MG63 (cell line): ENCODE results near the gene SEPTIN2. TPM values are rescaled to one million over a fixed set of nuclear protein-coding genes. Genes with fewer than 3 reads are reported as not detected.
"Not testable (repeated sequence)": the region's sequence is repeated elsewhere in the genome, so short reads cannot be mapped to it uniquely, and the experiment has no call there.

ENCODE experiments used
- DNase-seq: peaks from one replicate; pipeline ENCODE4 v3.0.0-alpha.2; 2020
- H3K27me3 ChIP-seq: fragments of 250-450 bp; sonication (Bioruptor Pico); 2 replicates; pipeline ENCODE4 v1.5.1; 2020; ENCODE audit warnings: mild to moderate bottlenecking, moderate library complexity
- H3K36me3 ChIP-seq: fragments of 250-450 bp; sonication (Bioruptor Pico); 2 replicates; pipeline ENCODE4 v1.5.1; 2020; ENCODE audit warnings: mild to moderate bottlenecking, moderate library complexity
- H3K4me3 ChIP-seq: fragments of 250-450 bp; sonication (Bioruptor Pico); 2 replicates; pipeline ENCODE4 v1.5.1; 2020; ENCODE audit warnings: mild to moderate bottlenecking, moderate library complexity
- H3K9me3 ChIP-seq: fragments of 250-450 bp; sonication (Bioruptor Pico); 2 replicates; pipeline ENCODE4 v1.5.1; 2020; ENCODE audit warnings: mild to moderate bottlenecking, moderate library complexity
- total RNA-seq: library from RNA; depleted of rRNA; stranded (reverse); fragments of >200 nt; shearing (Covaris generic); gene quantifications from 2 replicates; pipeline ENCODE4 v1.2.3, GENCODE V29; 2014; ENCODE audit warnings: low replicate concordance

The SEPTIN2 gene
- total RNA-seq, 1 experiment from 2014 or later, result 348 TPM

DNA sequence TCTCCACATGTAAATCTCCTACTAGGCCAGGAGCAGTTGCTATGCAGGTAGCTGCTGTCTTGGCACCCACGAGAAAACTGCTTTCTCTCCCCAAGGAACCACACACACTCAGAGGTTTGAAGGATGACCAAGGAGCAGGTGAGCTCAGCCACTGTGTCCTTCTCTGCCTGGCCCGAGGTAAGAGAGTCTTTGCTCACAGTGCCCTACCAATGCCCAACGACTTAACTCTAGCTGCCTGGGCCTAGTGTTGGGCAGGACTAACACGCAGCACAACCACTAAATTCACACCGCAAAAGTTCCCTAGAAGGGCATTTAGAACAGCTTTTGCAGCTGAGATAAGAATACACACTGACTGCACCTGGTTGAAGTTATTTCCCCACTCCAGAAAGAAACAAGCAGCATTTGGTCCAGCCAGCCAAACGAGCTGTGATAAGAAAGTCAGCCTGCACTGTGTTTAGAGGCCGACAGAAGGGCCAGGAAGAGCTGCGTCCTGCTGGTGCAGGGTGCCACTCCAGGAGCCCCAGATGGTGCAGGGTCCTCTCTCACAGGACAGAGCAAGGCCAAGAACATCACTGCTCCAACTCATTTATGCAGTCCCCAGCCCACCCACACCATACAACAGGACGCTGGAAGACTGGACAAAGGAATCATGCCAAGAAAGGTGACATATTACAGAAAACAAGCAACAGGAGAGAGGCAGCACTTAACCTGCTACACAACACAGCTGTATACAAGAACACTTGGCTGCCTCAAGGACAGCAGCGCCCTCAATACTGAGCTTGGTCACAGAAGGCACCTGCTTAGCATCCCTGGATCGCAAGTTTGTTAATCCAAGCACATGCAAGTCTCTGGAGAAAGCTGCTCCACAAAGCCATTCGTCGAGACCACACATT lies 12.7 kb upstream of the SEPTIN2 start:
- DNase-seq, result no peak
- Histone ChIP-seq H3K4me3 (no peak overlapping the region), H3K36me3 (peaks cover 6% of the 10 kb centered on the region), H3K27me3 (no peaks in the 10 kb centered on the region), H3K9me3 (no peaks in the 10 kb centered on the region)

DNA sequence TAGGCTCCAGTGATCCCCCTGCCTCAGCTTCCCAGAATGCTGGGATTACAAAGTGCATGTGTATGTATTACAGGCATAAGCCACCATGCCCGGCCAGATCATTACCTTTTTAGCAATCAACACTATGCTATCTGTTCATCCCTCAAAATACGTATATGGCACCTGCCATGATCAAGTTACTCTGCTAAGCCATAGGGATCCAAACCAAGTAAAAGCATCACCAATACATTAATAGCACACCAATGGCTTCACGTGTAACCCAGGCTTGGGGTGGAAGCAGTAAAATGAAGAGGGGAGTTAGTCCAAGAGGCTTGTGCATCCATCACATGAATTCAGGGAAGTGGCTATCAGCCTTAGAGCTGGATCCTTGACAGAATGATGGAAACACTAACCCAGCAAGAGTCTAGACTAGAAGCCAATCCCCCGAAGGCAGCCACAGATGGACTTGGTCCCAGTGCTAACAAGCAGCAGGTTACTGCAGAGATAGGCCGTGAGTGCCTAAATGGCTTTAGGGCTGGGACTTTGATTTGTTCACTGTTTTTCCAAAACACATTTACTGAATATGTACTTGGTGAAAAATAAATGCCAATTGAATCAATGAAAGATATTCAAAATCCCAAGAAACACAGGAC lies 11.6 kb upstream of the SEPTIN2 start:
- H3K36me3 ChIP-seq, result peaks cover 16% of the 10 kb centered on the region
- H3K4me3 ChIP-seq, result no peak overlapping the region
- H3K27me3 ChIP-seq, result no peaks in the 10 kb centered on the region
- H3K9me3 ChIP-seq, result no peaks in the 10 kb centered on the region
- DNase-seq, result no peak

DNA sequence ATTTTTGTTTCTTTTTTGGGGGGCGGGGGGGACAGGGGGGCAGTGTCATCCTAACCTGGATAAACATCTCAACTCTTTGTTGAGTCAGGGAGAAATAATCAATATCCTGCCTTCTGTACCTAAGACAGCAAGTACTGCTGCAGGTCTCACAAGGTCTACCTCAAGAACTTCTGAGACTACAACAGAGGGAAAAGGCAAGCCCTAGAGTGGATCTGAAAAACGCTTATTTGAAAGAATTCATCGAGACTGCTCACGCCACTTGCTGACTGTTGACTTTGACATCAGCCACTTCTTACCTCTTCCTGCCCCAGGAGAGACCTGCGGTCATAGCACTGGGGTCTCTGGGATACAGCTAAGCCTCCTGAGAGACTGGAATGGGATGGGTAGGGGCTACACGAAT lies 8.7 kb upstream of the SEPTIN2 start:
- Histone ChIP-seq H3K4me3 (no peak overlapping the region), H3K36me3 (peaks cover 19% of the 10 kb centered on the region), H3K27me3 (no peaks in the 10 kb centered on the region), H3K9me3 (no peaks in the 10 kb centered on the region)
- no peak for DNase-seq

DNA sequence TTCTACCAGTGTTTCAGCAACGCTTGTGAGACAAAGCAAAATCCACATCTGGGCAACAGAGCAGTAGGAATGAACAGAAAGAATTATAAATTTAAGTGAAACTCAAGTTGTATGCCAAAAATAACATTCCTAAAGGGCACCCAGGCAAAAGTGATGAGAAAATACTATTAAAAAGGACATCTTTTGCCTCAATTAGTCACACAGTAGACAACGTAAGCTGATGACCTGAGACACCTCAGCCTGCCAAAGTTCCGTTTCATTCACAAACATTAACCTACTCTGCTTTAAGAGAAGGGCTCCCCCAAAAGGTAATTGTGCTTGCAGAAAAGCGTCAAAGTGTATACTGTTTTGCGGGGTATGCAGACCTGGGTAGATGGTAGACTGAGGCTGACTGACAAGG lies 7.5 kb upstream of the SEPTIN2 start:
- H3K9me3 ChIP-seq, result no peaks in the 10 kb centered on the region
- DNase-seq, result no peak
- no peaks in the 10 kb centered on the region for H3K27me3 ChIP-seq
- H3K36me3 ChIP-seq, result peaks cover 25% of the 10 kb centered on the region
- H3K4me3 ChIP-seq, result no peak overlapping the region

DNA sequence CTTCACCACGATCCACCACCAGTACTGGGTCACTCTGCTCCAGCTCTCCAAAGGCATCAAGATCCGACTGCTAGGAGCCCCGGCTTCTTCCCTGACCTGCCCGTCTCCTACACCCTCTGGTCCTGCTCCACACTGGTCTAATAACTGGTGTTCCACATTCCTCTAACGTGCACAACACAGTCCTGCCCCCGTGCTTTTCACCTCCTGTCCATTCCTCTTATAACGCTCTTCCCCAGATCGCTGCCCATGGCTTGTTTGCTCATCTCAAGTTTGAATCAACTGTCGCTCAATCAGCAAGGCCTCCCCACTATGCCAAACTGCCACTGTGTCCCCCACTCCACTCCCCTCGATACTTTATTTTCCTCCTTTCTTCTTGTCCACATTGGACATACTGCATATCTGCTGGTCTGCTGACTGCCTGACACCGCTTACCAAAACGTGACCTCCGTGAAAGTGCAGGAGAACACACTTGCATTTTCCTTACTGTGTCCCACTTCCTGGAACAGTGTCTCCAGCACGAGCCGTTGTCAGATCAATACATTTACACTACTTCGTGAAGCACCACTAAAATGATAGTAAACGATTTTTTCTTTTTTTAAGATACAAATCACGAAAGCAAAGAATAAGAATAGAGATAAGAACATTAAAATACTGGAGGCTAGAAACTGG lies 6.8 kb upstream of the SEPTIN2 start:
- H3K4me3 ChIP-seq, result no peak overlapping the region
- no peaks in the 10 kb centered on the region for H3K27me3 ChIP-seq
- H3K36me3 ChIP-seq, result peaks cover 26% of the 10 kb centered on the region
- no peaks in the 10 kb centered on the region for H3K9me3 ChIP-seq
- no peak for DNase-seq

DNA sequence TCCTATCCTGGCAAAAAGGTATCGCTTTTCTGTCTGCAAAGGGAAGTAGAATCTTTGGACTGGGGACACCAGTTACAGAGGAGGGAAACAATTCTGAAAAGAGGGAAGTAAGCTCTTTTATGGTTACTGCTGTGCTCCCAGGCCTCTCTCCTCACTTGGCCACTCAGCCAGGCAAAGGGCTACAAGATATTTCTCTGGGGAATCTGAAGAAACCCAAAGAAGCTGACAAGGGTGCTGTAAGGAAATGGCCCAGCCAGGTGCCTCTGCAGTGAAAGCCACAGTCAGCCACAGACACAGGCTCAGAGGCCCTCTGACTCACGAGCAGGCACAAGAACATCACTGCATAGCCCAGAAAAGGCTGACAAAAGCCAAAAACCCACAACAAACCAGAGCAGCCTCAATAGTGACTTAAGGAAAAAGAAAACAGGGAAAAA lies 6.0 kb upstream of the SEPTIN2 start:
- H3K4me3 ChIP-seq, result no peak overlapping the region
- H3K27me3 ChIP-seq, result no peaks in the 10 kb centered on the region
- H3K36me3 ChIP-seq, result peaks cover 30% of the 10 kb centered on the region
- no peaks in the 10 kb centered on the region for H3K9me3 ChIP-seq
- DNase-seq, result peak; percentile 48

DNA sequence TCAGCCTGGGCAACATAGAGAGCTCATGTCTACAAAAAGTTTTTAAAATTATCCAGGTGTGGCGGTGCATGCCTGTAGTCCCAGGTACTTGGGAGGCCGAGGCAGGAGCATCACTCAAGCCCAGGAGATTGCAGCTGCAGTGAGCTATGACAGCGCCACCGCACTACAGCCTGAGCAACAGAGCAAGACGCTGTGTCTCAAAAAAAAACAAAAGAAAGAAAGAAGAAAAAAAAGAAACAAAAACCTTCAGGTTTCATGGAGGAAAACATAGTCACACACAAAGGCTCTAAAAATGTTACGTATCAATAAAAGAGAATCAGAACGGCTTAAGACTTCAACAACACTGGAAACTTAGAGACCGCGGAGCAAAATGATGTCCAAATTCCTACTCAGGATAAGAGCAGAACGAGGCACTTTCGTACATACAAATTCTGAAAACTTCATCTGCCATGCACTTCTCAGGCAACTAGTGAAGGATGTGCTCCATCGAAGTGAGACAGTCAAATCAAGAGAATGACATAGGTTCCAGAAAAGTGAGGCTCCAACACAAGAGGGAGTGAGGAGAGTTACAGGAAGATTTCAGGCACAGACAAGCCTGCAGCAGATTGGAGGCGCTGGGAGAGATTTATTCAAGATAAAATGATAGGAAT lies 4.7 kb upstream of the SEPTIN2 start:
- H3K36me3 ChIP-seq, result peaks cover 31% of the 10 kb centered on the region
- DNase-seq, result no peak

DNA sequence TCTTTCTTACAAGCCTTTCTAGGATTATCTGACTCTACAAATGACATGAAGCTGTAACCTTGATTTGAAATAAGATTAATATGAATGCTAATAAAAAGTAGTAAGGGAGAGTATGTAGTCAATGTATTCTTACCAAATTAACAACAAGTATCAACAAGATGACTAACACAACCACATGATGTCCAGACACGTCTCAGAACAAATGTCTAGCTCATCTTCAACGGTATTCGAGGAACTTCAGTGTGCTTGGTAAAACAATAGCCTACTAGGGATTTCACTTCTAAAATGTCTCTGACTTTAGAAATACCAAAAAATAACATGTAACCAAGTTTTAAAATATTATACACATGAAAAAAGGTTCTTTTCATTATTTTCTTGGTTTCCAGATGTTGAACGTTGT lies 3.6 kb upstream of the SEPTIN2 start:
- Histone ChIP-seq H3K4me3 (no peak overlapping the region), H3K27me3 (no peaks in the 10 kb centered on the region), H3K9me3 (no peaks in the 10 kb centered on the region), H3K36me3 (peaks cover 42% of the 10 kb centered on the region)
- DNase-seq, result no peak

More for the DNA sequence above, 4.7 kb upstream of the SEPTIN2 start:
- no peaks in the 10 kb centered on the region for H3K9me3 ChIP-seq
- H3K4me3 ChIP-seq, result no peak overlapping the region
- no peaks in the 10 kb centered on the region for H3K27me3 ChIP-seq

DNA sequence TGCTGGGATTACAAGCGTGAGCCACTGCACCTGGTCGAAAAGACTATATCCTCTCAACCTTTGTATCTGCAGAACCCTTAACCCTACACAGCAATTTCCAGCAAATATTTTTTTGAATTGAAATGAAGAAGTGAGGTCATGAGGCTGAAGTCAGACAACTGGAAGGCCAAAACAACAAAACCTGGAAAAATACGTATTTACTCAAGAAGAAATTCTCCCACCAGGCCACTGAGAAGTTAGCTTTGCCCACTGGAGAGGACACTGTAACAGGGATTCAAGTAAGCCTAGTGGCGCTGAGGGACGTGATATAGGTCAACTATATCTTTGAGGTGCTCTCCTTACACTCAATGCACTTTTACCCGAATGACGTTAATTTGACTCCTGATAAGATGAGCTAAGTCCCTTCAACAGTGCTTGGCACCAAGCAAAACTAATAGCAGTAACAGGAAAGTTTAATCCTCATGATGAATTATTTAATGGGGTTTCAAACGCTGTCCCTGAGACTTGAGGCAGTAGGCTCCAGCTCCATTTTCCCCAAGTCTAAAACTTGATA lies 2.1 kb upstream of the SEPTIN2 start:
- Histone ChIP-seq H3K4me3 (peak overlapping the region; percentile 91), H3K9me3 (no peaks in the 10 kb centered on the region)
- DNase-seq, result no peak

DNA sequence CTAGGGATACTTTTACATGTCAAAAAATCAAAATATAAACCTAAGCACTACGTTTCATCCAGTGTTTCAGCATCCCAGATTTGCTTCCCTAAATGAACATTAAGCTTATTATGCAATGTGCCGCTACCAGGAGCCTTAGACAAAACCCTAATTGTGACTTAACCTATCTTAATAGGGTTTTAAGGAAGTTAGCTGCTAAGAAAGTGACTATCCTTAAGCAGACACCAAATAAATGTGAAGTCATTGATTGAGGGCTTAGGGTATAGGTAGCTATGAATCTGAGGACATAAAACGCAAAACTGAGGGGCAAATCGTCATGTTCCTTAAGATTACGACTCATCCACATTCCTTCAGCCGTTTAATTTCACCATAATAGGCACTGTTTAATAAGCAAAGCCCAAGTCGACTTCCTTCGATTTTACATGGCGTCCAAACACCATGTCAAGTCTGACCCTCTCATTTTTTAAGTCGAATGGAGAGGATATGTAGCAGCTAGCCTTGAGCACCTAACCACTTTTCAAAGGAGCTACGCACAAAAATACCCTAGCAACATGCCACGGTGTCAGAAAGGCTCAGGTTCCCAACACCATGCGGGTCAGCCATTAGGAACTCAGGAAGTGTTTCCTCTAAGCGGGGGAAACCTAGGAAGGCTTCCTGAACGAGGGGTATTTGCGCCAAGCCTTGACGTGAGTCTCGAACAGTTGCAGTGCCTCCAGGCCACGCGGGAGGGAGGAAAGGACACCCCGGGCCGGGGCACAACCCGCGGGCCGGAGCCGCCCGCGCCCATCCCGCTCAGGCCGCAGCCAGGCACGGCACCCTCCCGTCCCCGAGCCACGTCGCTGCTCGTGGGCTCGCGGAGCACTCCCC lies 1.3 kb upstream of the SEPTIN2 start:
- Histone ChIP-seq H3K9me3 (no peaks in the 10 kb centered on the region), H3K4me3 (peak overlapping the region; percentile 91), H3K27me3 (no peaks in the 10 kb centered on the region), H3K36me3 (peaks cover 41% of the 10 kb centered on the region)
- no peak for DNase-seq

More for the DNA sequence above, 2.1 kb upstream of the SEPTIN2 start:
- peaks cover 41% of the 10 kb centered on the region for H3K36me3 ChIP-seq
- no peaks in the 10 kb centered on the region for H3K27me3 ChIP-seq

DNA sequence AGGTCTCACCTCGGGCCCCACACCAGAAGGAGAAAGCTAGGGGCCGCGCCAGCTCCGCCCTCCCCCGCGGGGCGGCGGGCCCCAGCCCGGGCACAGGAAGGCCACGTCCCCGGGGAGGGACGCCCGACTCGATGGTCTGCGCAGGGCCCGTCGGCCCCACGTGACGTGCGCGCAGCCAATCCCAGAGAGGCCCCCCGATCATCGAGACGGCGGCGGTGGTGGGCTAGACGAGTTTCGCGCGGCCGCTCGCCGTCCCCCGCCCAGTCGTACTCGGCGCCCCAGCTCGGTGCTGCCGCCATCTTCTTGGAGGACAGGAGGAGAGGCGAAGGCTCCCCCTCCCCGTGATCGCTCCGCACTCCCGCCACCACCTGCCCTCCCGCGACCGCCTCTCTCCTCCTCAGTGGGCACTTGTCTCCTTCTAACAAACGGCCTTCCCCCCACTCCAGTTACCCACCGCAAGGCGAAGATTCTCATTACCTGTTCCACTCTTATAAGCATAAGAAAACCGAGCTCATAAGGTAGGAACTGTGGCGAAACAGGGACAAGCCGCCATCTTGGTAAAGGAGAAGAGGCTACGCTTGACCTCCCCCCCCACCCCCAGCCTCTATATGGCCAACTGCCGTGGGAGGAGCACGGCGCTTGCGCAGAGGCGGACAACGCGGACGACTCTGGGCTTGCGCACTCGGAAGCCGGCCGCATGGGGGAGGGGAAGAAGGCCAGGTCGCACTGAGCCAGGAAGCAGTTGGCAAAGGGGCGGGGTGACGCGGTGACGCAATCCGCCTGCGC lies 439 bp upstream of the SEPTIN2 start, which contains the start of gene HDLBP:
Gene HDLBP (minus strand): TSS at position 580 of the 786 bp plus-strand sequence. CDS start 48,803 bp downstream, outside the sequence.
- H3K27me3 ChIP-seq, result no peaks in the 10 kb centered on the region

DNA sequence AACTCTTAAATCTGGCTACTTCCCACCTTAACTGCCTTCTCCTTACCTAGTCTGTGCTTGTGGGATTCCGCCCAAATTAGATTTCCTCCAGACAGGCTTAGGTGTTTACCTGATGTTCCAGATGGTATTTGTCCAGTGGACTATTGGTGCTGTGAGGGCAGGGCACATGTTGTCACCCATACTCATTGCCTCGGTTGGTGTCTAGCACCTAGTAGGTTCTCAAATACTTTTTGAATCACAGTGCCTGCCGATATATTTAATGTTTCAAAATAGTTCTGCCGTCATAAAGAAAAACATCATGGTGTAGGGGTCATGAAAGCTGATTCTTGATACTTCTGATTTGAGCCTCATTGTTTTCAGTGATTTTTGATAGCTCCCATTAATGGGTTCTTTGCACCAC lies 1.1 kb downstream of the SEPTIN2 start:
- Histone ChIP-seq H3K4me3 (peak overlapping the region; percentile 91), H3K36me3 (peaks cover 60% of the 10 kb centered on the region), H3K27me3 (no peaks in the 10 kb centered on the region), H3K9me3 (no peaks in the 10 kb centered on the region)
- no peak for DNase-seq

More for the DNA sequence above, 439 bp upstream of the SEPTIN2 start, which contains the start of gene HDLBP:
- H3K4me3 ChIP-seq, result peak within 1 kb of the TSS; percentile 91
- H3K36me3 ChIP-seq, result peaks cover 49% of the 10 kb centered on the region
- no peaks in the 10 kb centered on the region for H3K9me3 ChIP-seq
- DNase-seq, result peak; percentile 97

DNA sequence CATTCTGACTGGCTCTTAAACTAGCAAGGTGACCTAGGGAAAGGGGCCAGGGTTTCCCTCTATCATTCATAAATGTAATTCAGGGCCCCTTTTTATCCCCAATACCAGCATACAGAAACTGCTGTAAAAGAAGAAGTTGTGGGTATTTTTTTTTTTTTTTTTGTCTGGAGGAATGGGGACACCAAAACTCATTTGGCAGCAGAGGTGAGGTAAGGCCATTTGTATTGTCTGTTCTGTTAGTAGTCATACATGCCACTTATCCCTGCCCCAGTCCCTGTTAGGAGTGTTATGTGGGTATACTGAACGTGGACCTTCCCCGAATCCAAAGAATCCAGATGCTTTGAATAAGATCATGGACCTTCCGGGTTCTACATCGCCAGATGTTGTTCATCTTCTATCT lies 1.7 kb downstream of the SEPTIN2 start:
- peak overlapping the region; percentile 91 for H3K4me3 ChIP-seq
- no peaks in the 10 kb centered on the region for H3K27me3 ChIP-seq
- DNase-seq, result no peak
- no peaks in the 10 kb centered on the region for H3K9me3 ChIP-seq
- H3K36me3 ChIP-seq, result peaks cover 64% of the 10 kb centered on the region

DNA sequence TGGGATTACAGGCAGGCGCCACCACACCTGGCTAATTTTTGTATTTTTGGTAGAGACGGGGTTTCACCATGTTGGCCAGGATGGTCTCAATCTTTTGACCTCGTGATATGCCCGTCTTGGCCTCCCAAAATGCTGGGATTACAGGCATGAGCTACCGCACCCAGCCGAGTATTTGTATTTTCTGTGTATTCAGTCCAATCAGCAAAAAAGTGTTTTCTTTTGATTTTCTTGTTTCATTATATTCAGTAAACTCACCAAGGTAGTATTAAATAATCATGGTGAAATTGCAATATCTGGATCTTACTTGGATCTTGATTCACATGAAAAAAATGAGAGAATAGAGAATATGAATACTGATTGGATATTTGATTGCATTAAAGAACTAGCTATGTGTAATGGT lies 3.1 kb downstream of the SEPTIN2 start:
- H3K9me3 ChIP-seq, DNase-seq, H3K27me3 ChIP-seq: not testable (repeated sequence)
- Histone ChIP-seq H3K4me3 (peak overlapping the region; percentile 4; the same call in 1 of the 2 replicates), H3K36me3 (peaks cover 65% of the 10 kb centered on the region)

DNA sequence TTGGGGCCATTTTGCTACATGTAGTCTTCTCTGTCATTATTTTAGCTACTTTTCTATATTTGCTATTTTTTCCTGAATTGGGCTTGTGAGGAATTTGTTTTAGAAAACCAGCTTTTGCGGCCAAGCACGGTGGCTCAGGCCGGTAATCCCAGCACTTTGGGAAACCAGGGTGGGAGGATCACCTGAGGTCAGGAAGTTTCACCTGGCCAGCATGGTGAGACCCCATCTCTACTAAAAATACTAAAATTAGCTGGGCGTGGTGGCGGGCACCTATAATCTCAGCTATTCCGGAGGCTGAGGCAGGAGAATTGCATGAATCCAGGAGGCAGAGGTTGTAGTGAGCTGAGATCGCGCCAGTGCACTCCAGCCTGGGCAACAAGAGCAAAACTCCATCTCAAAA lies 4.7 kb downstream of the SEPTIN2 start:
- Histone ChIP-seq H3K9me3 (no peaks in the 10 kb centered on the region), H3K4me3 (no peak overlapping the region), H3K36me3 (peaks cover 76% of the 10 kb centered on the region), H3K27me3 (no peaks in the 10 kb centered on the region)
- no peak for DNase-seq
